ENCODE measurements around the gene TMEM178B.
"Not testable (repeated sequence)": the region's sequence is repeated elsewhere in the genome, so short reads cannot be mapped to it uniquely, and the experiment has no call there.

Gene TMEM178B

DNA sequence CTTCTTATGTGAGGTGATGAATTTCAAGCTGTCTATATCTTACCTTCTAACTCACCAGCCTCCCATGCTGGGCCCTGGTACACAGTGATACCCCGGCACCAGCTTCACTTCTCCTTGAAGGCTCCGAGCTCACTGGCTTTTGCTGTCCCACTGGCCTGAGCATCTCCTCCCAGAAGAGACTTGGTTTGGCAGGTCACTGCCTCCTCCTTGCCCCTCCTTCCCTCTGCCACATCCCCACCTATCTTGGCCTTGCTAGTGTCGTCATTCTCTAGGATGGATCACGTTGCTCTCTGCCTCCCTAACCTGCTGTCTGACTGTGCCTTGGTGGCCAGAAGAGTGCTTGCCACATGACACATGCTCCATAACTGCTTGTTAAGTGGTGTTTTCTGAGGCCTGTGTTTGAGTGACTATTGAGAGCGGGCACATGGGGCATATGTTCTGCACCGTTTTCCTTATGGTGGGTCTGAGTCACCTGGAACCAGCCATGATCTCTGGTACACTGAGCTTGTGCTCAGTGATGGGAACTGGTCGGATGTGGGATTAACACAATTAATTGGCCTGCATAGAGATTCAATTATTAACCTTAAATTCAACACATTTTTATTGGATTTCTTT, 86.5 kb downstream of the TMEM178B start:
- Histone ChIP-seq H3K79me2 (ENCODE audit: control insufficient read depth, insufficient read depth, low read length, unreplicated experiment) (no peaks in the 10 kb centered on the region), H3K4me1 (ENCODE audit: control insufficient read depth, insufficient read depth, low read length, unreplicated experiment) (peaks cover 5% of the 10 kb centered on the region), H3K27me3 (ENCODE audit: insufficient read depth, low read length) (no peaks in the 10 kb centered on the region)

GRCh38 chr7:141161550-141162535, 88.0 kb downstream of the TMEM178B start:
- Histone ChIP-seq H3K27ac (ENCODE audit: low read depth, low read length) (no peak overlapping the region), H3K36me3 (ENCODE audit: insufficient read depth, low read length) (no peaks in the 10 kb centered on the region), H2AFZ (ENCODE audit: low read length, unreplicated experiment) (no peak overlapping the region), H3K27me3 (ENCODE audit: insufficient read depth, low read length) (no peaks in the 10 kb centered on the region), H3K79me2 (ENCODE audit: control insufficient read depth, insufficient read depth, low read length, unreplicated experiment) (no peaks in the 10 kb centered on the region), H3K4me3 (ENCODE audit: low read depth, low read length) (no peak overlapping the region), H3K4me1 (ENCODE audit: control insufficient read depth, insufficient read depth, low read length, unreplicated experiment) (peaks cover 5% of the 10 kb centered on the region)

More for the DNA sequence above, 86.5 kb downstream of the TMEM178B start:
- Histone ChIP-seq H3K36me3 (ENCODE audit: insufficient read depth, low read length) (no peaks in the 10 kb centered on the region), H2AFZ (ENCODE audit: low read length, unreplicated experiment) (no peak overlapping the region), H3K27ac (ENCODE audit: low read depth, low read length) (no peak overlapping the region), H3K4me3 (ENCODE audit: low read depth, low read length) (no peak overlapping the region)

- Histone ChIP-seq H3K27ac (ENCODE audit: low read depth, low read length) (no peak overlapping the region), H3K4me1 (ENCODE audit: control insufficient read depth, insufficient read depth, low read length, unreplicated experiment) (no peaks in the 10 kb centered on the region), H3K4me3 (ENCODE audit: low read depth, low read length) (no peak overlapping the region), H2AFZ (ENCODE audit: low read length, unreplicated experiment) (no peak overlapping the region), H3K79me2 (ENCODE audit: control insufficient read depth, insufficient read depth, low read length, unreplicated experiment) (no peaks in the 10 kb centered on the region), H3K27me3 (ENCODE audit: insufficient read depth, low read length) (no peaks in the 10 kb centered on the region), H3K36me3 (ENCODE audit: insufficient read depth, low read length) (no peaks in the 10 kb centered on the region)
Measured at GRCh38 chr7:141165521-141165920, 91.7 kb downstream of the TMEM178B start.

DNA sequence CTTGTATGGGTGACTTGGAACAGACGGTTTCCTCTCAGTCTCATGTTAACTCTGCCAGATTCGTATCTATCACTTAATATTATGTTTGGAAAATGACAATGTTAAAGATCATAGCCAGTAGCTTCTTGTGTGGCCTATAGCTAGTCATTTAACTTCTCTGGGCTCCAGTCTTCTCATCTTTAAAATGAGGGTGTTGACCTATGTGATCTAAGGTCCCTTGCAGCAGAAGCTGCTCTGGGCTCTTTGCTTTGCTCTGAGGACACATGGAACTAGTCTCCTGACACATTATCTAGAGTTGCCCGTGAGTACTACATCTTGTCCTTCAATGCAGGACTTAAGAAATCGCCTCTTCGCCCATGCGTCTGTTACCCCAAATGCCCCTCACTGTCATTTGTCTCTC, 93.1 kb downstream of the TMEM178B start:
- Histone ChIP-seq H3K27ac (ENCODE audit: low read depth, low read length) (no peak overlapping the region), H3K4me3 (ENCODE audit: low read depth, low read length) (no peak overlapping the region), H3K4me1 (ENCODE audit: control insufficient read depth, insufficient read depth, low read length, unreplicated experiment) (no peaks in the 10 kb centered on the region), H3K36me3 (ENCODE audit: insufficient read depth, low read length) (no peaks in the 10 kb centered on the region), H2AFZ (ENCODE audit: low read length, unreplicated experiment) (no peak overlapping the region), H3K79me2 (ENCODE audit: control insufficient read depth, insufficient read depth, low read length, unreplicated experiment) (no peaks in the 10 kb centered on the region), H3K27me3 (ENCODE audit: insufficient read depth, low read length) (no peaks in the 10 kb centered on the region)

GRCh38 chr7:141167381-141167964, 93.6 kb downstream of the TMEM178B start:
- H3K4me3 ChIP-seq (ENCODE audit: low read depth, low read length): no peak overlapping the region
- H3K27ac ChIP-seq (ENCODE audit: low read depth, low read length): no peak overlapping the region
- no peaks in the 10 kb centered on the region for H3K27me3 ChIP-seq (ENCODE audit: insufficient read depth, low read length)
- H2AFZ ChIP-seq (ENCODE audit: low read length, unreplicated experiment): no peak overlapping the region
- no peaks in the 10 kb centered on the region for H3K4me1 ChIP-seq (ENCODE audit: control insufficient read depth, insufficient read depth, low read length, unreplicated experiment)
- no peaks in the 10 kb centered on the region for H3K79me2 ChIP-seq (ENCODE audit: control insufficient read depth, insufficient read depth, low read length, unreplicated experiment)
- H3K36me3 ChIP-seq (ENCODE audit: insufficient read depth, low read length): no peaks in the 10 kb centered on the region

- not testable (repeated sequence) for H2AFZ ChIP-seq (ENCODE audit: low read length, unreplicated experiment); H3K4me1 ChIP-seq (ENCODE audit: control insufficient read depth, insufficient read depth, low read length, unreplicated experiment); H3K36me3 ChIP-seq (ENCODE audit: insufficient read depth, low read length); H3K27ac ChIP-seq (ENCODE audit: low read depth, low read length); H3K27me3 ChIP-seq (ENCODE audit: insufficient read depth, low read length); H3K79me2 ChIP-seq (ENCODE audit: control insufficient read depth, insufficient read depth, low read length, unreplicated experiment); H3K4me3 ChIP-seq (ENCODE audit: low read depth, low read length)
Measured at GRCh38 chr7:141169157-141169556, 95.3 kb downstream of the TMEM178B start.

GRCh38 chr7:141175728-141176127, 101.9 kb downstream of the TMEM178B start:
- H3K79me2 ChIP-seq (ENCODE audit: control insufficient read depth, insufficient read depth, low read length, unreplicated experiment); H2AFZ ChIP-seq (ENCODE audit: low read length, unreplicated experiment); H3K36me3 ChIP-seq (ENCODE audit: insufficient read depth, low read length); H3K27ac ChIP-seq (ENCODE audit: low read depth, low read length); H3K4me1 ChIP-seq (ENCODE audit: control insufficient read depth, insufficient read depth, low read length, unreplicated experiment); H3K27me3 ChIP-seq (ENCODE audit: insufficient read depth, low read length); H3K4me3 ChIP-seq (ENCODE audit: low read depth, low read length): not testable (repeated sequence)

DNA sequence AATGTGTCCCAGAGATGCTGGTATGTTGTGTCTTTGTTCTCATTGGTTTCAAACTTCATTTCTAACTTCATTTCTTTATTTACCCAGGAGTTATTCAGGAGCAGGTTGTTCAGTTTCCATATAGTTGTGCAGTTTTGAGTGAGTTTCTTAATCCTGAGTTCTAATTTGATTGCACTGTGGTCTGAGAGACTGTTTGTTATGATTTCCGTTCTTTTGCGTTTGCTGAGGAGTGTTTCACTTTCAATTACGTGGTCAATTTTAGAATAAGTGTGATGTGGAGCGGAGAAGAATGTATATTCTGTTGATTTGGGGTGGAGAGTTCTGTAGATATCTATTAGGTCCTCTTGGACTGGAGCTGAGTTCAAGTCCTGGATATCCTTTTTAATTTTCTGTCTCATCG, 103.3 kb downstream of the TMEM178B start:
- H2AFZ ChIP-seq (ENCODE audit: low read length, unreplicated experiment); H3K4me3 ChIP-seq (ENCODE audit: low read depth, low read length); H3K79me2 ChIP-seq (ENCODE audit: control insufficient read depth, insufficient read depth, low read length, unreplicated experiment); H3K36me3 ChIP-seq (ENCODE audit: insufficient read depth, low read length); H3K27me3 ChIP-seq (ENCODE audit: insufficient read depth, low read length); H3K4me1 ChIP-seq (ENCODE audit: control insufficient read depth, insufficient read depth, low read length, unreplicated experiment); H3K27ac ChIP-seq (ENCODE audit: low read depth, low read length): not testable (repeated sequence)

- Histone ChIP-seq H3K4me3 (ENCODE audit: low read depth, low read length) (no peak overlapping the region), H3K27ac (ENCODE audit: low read depth, low read length) (no peak overlapping the region), H3K4me1 (ENCODE audit: control insufficient read depth, insufficient read depth, low read length, unreplicated experiment) (no peaks in the 10 kb centered on the region), H3K27me3 (ENCODE audit: insufficient read depth, low read length) (no peaks in the 10 kb centered on the region), H3K36me3 (ENCODE audit: insufficient read depth, low read length) (no peaks in the 10 kb centered on the region), H2AFZ (ENCODE audit: low read length, unreplicated experiment) (no peak overlapping the region), H3K79me2 (ENCODE audit: control insufficient read depth, insufficient read depth, low read length, unreplicated experiment) (no peaks in the 10 kb centered on the region)
Measured at GRCh38 chr7:141178486-141179135, 104.7 kb downstream of the TMEM178B start.

DNA sequence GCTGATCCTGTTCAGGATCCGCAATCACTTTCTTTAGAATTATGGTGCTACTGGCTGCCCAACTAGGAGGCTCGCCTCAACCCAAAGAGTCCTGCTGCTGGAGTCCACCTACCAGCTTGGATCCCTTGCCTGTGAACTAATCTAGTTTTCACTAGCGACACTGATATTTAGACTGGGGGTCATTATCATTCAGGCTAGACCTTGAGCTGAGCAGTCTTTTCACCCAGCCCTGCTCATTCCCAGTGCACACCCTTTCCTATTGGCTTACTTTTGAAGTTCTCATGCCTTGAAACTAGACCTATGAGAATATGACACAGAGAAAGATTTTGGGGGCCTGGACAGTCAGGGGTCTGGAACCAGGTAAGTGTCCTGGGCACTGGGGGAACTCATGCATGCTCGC, 107.9 kb downstream of the TMEM178B start:
- Histone ChIP-seq H3K79me2 (ENCODE audit: control insufficient read depth, insufficient read depth, low read length, unreplicated experiment) (no peaks in the 10 kb centered on the region), H3K4me1 (ENCODE audit: control insufficient read depth, insufficient read depth, low read length, unreplicated experiment) (no peaks in the 10 kb centered on the region), H3K27me3 (ENCODE audit: insufficient read depth, low read length) (no peaks in the 10 kb centered on the region), H2AFZ (ENCODE audit: low read length, unreplicated experiment) (no peak overlapping the region), H3K27ac (ENCODE audit: low read depth, low read length) (no peak overlapping the region), H3K36me3 (ENCODE audit: insufficient read depth, low read length) (no peaks in the 10 kb centered on the region), H3K4me3 (ENCODE audit: low read depth, low read length) (no peak overlapping the region)

Measured in ACC112 (cell line).